ENCODE results near the gene KRT37.
"Not testable (repeated sequence)": the region's sequence is repeated elsewhere in the genome, so short reads cannot be mapped to it uniquely, and the experiment has no call there.

KRT37 gene

GRCh38 chr17:41434415-41434814 lies 10.0 kb upstream of the KRT37 start:
- no peak for DNase-seq (ENCODE audit: low spot score)

GRCh38 chr17:41434005-41434404 lies 9.6 kb upstream of the KRT37 start:
- DNase-seq (ENCODE audit: low spot score), result no peak

GRCh38 chr17:41433586-41433985 lies 9.2 kb upstream of the KRT37 start:
- DNase-seq (ENCODE audit: low spot score), result no peak

DNA sequence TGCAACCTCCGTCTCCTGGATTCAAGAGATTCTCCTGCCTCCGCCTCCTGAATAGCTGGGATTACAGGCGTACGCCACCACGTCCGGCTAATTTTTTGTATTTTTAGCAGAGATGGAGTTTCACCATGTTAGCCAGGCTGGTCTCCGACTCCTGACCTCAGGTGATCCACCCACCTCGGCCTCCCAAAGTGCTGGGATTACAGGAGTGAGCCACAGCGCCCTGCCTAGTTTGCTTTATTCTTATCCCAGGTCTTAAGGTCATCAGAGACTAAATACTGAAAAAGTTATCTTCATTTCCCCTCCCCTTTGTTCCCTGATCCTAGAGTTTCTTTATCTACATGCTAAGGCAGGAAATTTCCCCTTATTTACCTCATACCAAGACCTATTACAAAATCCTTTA lies 6.0 kb upstream of the KRT37 start:
- not testable (repeated sequence) for DNase-seq (ENCODE audit: low spot score)

DNA sequence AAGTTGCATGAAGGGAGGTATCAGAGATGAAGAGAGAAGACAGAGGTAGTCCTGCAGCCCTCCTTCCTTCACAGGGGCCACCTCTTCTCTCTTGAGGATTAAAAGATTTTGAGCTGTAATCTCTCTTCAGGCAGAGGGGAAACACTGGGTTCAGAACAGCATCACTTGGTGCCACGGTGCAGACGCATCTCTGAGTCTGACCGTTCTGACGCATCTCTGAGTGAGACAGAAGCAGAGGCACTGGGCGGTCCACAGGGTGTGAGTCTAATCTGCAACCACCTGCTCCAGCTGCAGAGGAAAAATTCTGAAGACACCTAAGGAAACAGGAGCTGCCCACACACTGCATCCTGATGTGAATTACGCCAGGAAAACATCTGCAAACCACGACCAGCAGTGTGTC lies 5.3 kb upstream of the KRT37 start:
- no peak for DNase-seq (ENCODE audit: low spot score)

GRCh38 chr17:41428591-41429291 lies 4.4 kb upstream of the KRT37 start:
- DNase-seq (ENCODE audit: low spot score), result no peak

- DNase-seq (ENCODE audit: low spot score), result not testable (repeated sequence)
Measured at GRCh38 chr17:41422586-41422985, 1.8 kb downstream of the KRT37 start.

DNA sequence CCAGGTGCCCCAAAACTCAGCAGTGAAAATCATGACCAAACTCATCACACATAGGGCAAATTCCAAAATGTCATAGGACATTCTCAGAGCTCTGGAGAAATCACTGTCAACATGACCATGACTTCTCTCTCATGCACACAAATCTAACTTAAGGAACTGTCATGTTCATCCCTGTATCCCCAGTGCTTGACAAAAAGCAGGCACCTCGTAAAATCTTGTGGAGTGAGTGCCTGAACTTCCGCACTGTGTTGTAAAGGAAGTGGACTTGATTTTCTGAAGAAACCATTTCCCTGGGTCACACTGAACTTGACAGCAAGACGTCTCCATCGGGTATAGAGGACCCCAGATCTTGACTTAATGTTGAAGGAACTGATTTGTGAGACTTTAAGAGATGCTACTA lies 2.8 kb downstream of the KRT37 start:
- no peak for DNase-seq (ENCODE audit: low spot score)

GRCh38 chr17:41421116-41421515 lies 3.3 kb downstream of the KRT37 start:
- DNase-seq (ENCODE audit: low spot score), result no peak

GRCh38 chr17:41420134-41420533 lies 4.3 kb downstream of the KRT37 start:
- no peak for DNase-seq (ENCODE audit: low spot score)

GRCh38 chr17:41419716-41420115 lies 4.7 kb downstream of the KRT37 start:
- DNase-seq (ENCODE audit: low spot score), result no peak

GRCh38 chr17:41418116-41418860 lies 6.1 kb downstream of the KRT37 start:
- DNase-seq (ENCODE audit: low spot score), result no peak

- peak; percentile 45 for DNase-seq (ENCODE audit: low spot score)
Measured at GRCh38 chr17:41417576-41418015, 6.8 kb downstream of the KRT37 start.

DNA sequence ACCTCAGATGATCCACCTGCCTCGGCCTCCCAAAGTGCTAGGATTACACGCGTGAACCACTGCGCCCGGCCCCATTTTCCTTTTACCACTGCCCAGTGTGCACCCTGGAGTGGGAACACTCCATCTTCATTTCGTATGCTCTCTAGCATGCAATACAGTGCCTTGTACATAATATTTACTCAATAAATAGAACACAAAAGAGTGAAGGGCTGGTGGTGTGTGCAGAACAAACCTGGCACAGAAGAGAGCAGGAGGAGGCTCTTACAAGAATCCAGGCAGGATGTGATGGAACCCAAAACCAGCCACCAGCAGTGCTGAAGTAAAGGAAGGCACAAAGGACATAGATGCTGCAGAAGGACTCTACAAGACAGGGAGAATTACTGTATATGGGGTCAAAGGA lies 7.3 kb downstream of the KRT37 start:
- DNase-seq (ENCODE audit: low spot score), result no peak

- DNase-seq (ENCODE audit: low spot score), result peak; percentile 36
Measured at GRCh38 chr17:41416479-41416878, 7.9 kb downstream of the KRT37 start.

DNA sequence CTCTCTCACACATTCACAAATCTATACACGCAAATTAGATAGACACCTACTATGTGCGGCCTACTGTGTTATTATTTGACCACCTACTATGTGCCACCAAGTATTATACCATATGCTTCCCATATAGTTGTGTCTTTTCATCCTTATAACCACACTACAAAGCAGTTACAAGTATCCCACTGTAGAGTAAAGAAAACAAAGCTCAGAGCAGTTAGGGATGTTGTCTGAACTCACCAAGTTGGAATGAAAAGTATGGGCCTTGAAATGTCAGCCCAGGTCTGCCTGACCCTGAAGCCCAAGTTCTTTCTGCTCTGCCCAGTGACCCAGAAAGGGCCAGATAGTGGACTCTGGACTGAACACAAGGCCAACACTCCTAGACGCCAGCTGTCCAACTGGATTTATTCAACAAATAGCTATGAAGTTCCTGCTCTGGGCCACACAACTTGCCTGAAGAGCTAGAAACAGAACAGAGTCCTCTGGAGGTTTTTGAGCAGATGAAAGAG lies 8.5 kb downstream of the KRT37 start:
- DNase-seq (ENCODE audit: low spot score), result no peak

DNA sequence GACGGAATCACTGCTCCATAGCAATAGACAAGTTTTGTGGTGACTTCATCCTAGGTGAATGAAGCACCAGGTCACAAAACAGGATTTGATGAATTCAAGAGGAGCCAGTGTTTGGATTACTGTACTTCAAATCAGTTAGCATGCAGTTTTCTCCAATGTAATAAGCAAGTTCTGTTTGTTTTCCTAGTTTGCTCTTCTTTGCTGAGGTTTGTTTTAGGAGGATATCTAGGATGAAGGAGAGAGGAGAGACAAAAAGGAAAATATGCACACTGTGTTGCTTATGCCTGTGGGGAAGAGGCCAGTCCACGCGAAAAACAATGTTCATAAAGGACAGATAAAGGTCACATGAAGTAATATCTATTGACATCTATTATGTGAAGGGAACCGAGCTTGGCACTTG lies 9.0 kb downstream of the KRT37 start:
- DNase-seq (ENCODE audit: low spot score), result no peak

DNA sequence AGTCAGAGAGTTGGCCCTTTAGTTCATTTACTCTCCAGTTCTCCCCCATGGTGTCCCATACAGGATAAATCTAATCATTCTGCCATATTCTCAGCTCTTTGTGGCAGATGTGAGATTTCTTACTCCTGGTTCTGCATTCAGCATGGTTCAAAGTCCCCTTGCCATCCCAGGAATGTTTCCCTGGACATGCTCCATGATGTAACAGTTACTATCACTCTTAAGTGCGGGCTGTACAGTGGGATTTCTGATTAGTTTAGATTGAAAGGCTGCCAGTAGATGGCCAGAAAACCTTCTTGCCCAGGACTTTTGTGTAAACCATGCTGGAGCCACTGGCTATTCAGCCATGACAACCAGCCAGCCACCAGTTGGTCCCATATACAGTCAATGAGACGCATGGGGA lies 10.4 kb downstream of the KRT37 start:
- no peak for DNase-seq (ENCODE audit: low spot score)

- no peak for DNase-seq (ENCODE audit: low spot score)
Measured at GRCh38 chr17:41413353-41413957, 10.9 kb downstream of the KRT37 start.

DNA sequence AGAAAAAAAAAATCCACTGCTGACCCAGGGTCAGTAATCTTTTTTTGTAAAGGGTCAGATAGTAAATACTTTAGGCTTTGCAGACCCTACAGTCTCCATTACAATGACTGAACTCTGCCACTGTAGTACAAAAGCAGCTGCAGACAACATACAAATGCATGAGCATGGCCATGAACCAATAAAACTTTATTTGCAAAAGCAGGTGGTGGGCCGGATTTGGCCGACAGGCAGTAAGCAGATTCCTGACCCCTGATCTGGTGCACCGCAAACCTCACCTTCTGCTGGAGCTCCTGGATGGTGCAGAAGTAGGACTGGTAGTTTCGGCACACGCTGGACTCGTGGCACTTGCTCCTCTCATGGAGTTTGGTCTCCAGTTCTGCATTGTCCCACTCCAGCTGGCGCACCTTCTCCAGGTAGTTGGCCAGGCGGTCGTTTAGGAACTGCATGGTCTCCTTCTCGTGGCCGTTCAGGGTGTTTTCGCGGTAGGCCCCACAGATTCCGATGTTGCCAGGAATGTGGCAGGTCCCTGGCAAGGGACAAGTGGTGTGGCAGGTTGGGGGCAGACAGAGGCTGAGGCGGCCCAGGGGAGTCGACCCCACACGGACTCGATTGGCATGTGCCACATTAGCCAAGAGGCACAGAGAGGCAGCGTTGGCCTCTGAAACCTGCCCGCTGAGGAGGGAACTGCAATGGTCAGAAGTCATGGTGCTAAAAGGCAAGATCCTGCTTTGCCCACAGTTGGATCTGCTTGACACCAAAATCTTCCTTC lies 13.1 kb downstream of the KRT37 start:
- DNase-seq (ENCODE audit: low spot score), result no peak

GRCh38 chr17:41407226-41407625 lies 17.2 kb downstream of the KRT37 start:
- no peak for DNase-seq (ENCODE audit: low spot score)

DNA sequence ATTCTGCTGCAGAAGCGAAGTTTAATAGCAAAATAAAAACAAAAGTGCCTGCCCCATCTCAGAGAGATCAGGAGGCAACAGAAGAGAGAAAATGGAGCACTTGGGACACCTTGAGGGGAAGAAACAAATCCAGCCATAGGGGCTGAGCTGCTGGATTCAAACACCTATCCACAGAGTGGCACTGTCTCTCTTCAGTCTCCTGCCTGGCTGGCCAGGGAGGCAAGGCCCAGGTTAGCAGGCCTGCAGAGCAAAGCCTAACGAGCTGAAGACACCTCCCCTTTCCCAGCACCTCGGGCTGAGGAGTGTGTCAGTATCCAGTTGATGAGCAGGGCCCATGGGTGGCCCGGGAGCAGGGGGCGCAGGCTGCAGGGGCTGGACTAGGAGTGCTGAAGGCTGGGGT lies 18.2 kb downstream of the KRT37 start:
- no peak for DNase-seq (ENCODE audit: low spot score)
